HG03095 (cell line): ENCODE results near the gene GGN.
"Not testable (repeated sequence)": the region's sequence is repeated elsewhere in the genome, so short reads cannot be mapped to it uniquely, and the experiment has no call there.

Experiments used
- ATAC-seq: cut with Tn5 transposase; IDR thresholded peaks from one replicate; pipeline ENCODE4 v1.9.1; 2021; ENCODE audit warnings: moderate library complexity; ENCODE audit not compliant: unreplicated experiment

GGN gene

DNA sequence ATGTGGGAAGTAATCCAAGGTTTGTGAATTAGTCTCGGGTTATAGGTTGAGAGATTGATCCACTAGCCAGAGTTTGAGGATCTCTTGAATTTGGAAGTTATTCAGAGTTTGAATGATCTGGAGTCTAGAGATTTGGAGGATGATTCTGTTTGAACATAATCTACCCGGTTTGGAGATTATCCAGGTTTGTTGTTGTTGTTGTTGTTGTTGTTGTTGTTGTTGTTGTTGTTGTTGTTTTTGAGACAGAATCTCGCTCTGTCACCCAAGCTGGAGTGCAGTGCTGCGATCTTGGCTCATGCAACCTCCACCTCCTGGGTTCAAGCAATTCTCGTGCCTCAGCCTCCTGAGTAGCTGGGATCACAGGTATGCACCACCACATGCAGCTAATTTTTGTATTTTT, 24.1 kb upstream of the GGN start:
- not testable (repeated sequence) for ATAC-seq

- ATAC-seq, result no peak
Measured at GRCh38 chr19:38411041-38411712, 23.3 kb upstream of the GGN start.

DNA sequence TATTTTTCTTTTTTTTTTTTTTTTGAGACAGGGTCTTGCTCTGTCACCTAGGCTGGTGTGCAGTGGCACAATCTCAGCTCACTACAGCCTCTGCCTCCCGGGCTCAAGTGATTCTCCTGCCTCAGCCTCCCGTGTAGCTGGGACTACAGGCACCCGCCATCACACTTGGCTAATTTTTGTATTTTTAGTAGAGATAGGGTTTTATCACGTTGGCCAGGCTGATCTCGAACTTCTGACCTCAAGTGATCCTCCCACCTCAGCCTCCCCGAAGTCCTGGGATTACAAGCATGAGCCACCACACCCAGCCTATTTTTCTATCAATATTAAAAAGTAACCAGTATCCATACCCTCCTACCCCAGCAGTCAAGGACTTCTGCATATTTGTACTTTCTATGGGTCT, 22.6 kb upstream of the GGN start:
- not testable (repeated sequence) for ATAC-seq

DNA sequence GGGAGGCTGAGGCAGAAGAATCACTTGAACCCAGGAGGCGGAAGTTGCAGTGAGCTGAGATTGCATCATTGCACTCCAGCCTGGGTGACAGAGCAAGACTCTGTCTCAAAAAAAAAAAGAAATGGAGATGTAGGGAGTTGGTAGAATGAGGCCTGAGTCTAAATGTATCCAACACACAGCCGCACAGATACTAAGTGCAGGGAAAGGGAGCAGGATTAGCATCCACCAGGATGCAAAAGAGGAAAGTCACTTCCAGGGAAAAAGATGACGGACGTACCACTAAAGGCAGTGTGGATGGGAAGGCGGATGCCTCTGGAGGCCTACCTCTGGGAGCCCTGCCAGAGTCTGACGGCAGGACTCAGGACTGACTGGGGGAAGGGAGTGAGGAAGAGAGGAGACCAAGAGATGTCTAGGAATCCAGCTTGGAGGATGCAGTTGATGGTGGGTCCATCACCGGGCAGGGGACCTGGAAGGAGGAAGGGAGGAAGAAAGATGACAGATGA, 21.8 kb upstream of the GGN start:
- no peak for ATAC-seq

DNA sequence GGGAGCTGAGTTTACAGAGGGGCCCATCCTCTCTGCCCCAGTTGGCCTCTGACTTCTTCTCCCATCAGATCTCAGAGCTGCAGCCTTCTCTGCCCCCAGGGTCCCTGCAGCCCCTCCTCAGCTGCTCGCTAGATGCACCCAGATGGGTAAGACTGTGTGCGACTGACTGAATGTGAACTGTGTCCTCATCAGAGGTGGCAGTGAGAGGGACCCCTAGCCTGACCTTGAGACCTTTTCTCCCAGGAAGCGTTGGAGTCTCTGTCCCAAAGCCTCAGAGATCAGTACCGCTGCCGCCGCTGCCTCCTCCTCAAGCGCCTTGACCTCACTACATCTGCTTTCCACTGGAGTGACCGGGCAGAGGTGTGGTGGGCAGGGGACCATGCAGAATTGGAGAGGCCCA, 17.4 kb upstream of the GGN start:
- ATAC-seq, result no peak

GRCh38 chr19:38404858-38405257, 17.0 kb upstream of the GGN start:
- ATAC-seq, result no peak

DNA sequence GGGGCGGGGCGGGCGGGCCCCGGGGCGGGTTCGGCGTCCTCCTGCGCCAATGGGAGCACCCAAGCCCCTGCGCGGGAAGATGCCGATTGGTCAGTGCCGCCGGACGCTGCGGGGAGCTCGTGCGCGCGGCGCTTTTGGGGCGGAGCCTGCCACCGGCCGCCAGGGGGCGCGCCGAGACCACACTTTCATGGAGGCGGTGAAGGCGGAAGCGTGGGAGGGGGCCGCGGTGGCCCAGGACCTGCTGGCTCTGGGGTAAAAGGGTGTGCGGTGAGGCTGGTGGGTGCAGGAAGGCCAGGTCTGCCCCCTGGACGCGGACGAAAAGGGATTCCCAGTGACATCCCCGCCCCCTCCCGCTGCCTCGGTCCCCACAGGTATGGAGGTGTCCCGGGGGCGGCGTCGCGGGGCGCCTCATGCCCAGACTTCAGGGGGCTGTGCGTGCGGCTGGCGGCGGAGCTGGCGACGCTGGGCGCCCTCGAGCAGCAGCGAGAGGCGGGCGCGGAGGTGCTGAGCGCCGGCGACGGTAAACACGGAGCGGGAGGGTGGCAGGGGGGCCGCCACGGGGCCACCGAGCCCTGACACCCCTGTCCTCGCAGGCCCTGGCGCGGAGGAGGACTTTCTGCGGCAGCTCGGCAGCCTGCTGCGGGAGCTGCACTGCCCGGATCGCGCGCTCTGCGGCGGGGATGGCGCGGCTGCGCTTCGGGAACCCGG, 15.3 kb upstream of the GGN start, which contains the start of gene FAM98C:
FAM98C (plus strand) TSS at position 127 of the 708 bp plus-strand sequence; CDS start at position 188, 61 bp downstream.
- peak; percentile 82 for ATAC-seq

GRCh38 chr19:38402623-38402966, 14.8 kb upstream of the GGN start:
- ATAC-seq, result no peak

- ATAC-seq, result no peak
Measured at GRCh38 chr19:38401148-38401547, 13.3 kb upstream of the GGN start.

GRCh38 chr19:38400361-38400760, 12.5 kb upstream of the GGN start:
- ATAC-seq, result no peak

DNA sequence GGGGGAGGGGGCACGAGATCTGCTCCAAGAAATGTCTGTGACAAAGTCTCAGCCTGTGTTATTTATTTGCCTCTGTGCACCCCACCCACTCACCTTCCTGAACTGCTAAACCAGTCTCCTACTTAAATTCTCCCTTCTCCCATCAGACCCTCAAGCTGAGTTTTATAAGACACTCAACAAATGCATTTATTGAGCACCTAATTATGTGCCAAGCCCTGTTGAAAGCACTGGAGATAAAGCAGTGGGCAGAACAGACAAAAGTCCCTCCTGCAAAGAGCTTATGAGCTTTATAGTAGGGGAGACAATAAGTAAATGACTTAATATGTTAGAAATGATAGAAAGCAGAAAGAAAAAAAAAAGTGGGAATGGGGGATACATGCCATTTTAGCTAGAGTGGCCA, 11.7 kb upstream of the GGN start:
- ATAC-seq, result no peak

DNA sequence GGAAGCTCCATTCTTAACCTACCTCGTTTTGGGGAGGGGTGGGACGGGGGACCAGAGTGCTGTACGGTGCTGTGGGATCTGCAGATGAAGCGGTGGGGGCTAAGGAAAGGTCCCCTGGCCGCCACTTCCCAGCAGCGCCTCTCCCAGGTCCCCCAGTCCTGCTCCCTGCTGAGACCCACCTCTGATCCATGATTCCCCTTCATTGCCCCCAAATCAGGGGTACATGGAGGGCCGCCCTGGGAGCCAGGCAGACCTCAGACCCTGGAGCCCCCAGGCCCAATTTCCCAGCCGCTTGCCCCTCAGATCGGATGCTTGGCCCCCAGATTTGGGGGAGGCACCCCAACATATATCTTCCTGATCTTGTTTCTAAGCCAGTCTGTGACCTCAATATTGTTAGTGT, 11.2 kb upstream of the GGN start:
- no peak for ATAC-seq

DNA sequence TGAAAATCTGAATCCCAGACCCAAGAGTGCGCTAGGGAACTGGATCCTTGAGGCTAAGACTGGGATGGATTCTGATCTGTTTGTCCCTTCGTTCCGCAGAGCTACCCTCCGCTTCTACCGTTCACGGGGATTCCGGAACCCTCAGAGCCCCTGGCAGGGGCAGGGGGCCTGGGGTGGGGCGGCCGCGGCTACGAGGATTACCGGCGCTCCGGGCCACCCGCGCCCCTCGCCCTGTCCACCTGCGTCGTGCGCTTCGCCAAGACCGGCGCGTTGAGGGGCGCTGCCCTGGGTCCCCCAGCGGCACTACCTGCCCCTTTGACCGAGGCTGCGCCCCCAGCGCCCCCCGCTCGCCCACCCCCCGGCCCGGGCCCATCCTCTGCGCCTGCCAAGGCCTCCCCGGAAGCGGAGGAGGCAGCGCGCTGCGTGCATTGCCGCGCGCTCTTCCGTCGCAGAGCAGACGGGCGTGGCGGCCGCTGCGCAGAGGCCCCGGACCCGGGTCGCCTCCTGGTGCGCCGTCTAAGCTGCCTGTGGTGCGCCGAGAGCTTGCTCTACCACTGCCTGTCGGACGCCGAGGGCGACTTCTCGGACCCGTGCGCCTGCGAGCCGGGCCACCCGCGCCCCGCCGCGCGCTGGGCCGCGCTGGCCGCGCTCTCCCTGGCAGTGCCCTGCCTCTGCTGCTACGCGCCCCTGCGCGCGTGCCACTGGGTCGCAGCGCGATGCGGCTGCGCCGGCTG, 7.7 kb upstream of the GGN start:
- no peak for ATAC-seq

DNA sequence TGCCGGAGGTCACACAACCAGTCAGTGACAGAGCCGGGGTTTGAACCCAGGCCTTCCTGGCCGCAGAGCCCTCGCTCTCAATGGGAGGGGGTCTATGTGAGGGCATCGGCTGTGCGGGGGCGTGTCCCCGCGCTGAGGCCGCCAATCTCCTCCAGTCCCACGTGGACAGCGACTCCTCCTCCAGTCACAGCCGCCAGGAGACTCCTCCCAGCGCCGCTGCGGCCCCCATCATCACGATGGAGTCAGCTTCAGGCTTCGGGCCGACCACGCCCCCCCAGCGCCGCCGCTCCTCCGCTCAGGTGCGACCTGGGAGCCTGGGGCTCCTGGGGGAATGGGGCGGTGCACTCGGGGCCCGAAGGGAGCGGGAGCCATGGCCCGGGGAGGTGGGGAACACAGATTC, 6.7 kb upstream of the GGN start:
- ATAC-seq, result no peak

DNA sequence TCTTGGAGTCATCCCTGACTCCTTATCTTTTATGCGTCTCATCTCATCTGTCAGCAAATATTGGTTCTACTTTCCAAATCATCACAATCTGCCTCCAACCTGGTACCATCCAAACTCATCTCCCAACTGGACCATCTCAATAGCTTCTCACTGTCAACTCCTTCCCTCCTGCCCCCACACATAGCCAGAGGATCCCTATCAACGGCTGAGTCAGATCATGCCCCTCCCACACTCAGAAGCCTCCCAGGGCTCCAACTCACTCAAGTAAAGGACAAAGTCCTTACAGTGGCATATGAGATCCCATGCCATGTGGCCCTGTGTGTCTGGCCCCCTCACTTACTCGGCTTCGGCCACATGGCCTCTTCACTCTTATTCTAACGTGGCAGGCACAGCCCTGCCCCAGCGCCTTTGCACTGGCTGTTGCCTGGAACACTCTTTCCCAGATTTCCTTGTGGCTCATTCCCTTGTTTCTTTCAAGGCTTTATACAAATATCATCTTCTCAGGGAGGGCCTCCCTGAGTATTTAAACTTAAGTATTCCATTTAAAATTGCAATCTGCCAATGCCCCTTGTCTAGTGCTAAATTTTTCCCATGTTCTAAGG, 5.0 kb upstream of the GGN start:
- ATAC-seq, result no peak

DNA sequence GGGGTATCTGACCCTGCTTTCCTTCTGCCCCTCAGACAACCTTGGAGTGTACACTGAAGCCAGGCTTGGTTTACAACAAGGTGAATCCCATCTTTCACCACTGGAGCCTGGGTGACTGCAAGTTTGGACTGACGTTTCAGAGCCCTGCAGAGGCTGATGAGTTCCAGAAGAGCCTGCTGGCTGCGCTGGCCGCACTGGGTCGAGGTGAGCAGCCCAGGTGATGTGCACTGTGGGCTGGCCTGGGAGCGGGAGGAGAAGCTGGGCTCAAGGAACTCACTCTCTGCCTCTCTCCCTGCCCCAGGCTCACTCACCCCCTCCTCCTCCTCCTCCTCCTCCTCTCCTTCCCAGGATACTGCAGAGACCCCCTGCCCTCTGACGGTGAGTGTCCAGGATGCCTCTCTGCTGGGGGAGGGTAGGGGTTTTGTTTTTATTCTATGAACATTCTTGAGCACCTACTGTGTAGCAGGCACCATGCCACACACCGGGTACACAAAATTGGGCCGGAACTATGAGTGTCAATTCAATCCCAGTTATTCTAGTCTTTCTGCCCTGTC, 4.2 kb upstream of the GGN start:
- no peak for ATAC-seq

GRCh38 chr19:38389957-38390924, 2.4 kb upstream of the GGN start:
- ATAC-seq, result no peak

DNA sequence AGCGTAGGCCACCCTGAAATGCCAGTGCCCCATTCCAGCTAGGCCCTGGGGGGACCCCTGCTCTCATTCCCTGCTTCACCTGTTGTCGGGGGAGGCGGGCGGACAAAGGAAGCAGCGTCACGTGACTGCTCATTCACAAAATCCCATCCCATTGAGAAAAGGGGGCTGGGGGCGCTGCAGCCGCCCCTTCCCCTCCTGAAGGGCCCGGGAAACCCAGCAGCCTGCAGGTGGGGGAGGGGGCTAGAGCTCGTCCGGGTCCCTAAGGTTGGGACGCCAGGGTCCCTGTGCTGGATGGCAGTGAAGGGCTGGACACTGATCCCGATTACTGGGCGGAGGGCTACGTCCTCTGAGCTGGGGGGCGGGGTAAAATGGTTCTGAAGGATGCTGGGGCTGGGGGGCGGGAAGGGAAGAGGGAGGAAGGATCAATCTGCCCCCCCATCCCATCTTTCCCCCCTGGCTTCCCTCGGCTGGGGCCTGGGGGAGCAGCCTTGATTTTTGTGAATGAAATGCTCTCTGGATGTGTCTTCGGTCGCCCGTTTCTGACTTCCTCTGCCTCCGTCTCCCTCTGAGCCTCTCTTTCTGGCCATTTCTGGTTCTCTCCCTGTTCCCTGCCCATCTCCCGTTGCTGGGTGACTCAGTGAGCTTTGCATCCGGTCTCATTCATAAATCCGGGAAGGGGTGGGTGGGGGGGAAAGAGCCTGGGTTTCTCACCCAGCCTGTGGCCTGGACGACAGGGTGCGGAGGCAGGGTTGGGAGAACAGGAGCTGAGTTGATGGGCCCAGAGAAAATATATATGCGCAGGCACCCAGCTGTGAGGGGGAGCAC, 1.5 kb upstream of the GGN start:
- no peak for ATAC-seq
